ENCODE measurements around the gene TYSND1.

GRCh38 chr10:70160798-70161197, 14.3 kb upstream of the TYSND1 start:
- TF ChIP-seq ZNF777 (CRISPR knock-in tag; IDR thresholded peaks at IDR 0.05) = no peak
- no peak for TF ChIP-seq NCOR1 (IDR thresholded peaks at IDR 0.05; ENCODE audit: borderline replicate concordance, low read length)
- no peak for TF ChIP-seq ZNF24 (IDR thresholded peaks at IDR 0.05)
- TF ChIP-seq FOXP1 (IDR thresholded peaks at IDR 0.05) = no peak
- no peak for TF ChIP-seq FOXP1 (CRISPR knock-in tag; IDR thresholded peaks at IDR 0.05)
- no peak for TF ChIP-seq EZH2 (conservative IDR thresholded peaks at IDR 0.05; ENCODE audit: low read depth, low read length)
- TF ChIP-seq, protein P1, sequence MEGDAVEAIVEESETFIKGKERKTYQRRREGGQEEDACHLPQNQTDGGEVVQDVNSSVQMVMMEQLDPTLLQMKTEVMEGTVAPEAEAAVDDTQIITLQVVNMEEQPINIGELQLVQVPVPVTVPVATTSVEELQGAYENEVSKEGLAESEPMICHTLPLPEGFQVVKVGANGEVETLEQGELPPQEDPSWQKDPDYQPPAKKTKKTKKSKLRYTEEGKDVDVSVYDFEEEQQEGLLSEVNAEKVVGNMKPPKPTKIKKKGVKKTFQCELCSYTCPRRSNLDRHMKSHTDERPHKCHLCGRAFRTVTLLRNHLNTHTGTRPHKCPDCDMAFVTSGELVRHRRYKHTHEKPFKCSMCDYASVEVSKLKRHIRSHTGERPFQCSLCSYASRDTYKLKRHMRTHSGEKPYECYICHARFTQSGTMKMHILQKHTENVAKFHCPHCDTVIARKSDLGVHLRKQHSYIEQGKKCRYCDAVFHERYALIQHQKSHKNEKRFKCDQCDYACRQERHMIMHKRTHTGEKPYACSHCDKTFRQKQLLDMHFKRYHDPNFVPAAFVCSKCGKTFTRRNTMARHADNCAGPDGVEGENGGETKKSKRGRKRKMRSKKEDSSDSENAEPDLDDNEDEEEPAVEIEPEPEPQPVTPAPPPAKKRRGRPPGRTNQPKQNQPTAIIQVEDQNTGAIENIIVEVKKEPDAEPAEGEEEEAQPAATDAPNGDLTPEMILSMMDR (CRISPR knock-in tag; IDR thresholded peaks at IDR 0.05) = no peak
- no peak for TF ChIP-seq ASH2L (IDR thresholded peaks at IDR 0.05; ENCODE audit: insufficient read length, low read depth, low read length)
- TF ChIP-seq TP53 (CRISPR knock-in tag; conservative IDR thresholded peaks at IDR 0.05) = no peak
- no peak for TF ChIP-seq EP300 (IDR thresholded peaks at IDR 0.05; ENCODE audit: low read depth in 2 of 2, low read length in 2 of 2)
- no peak for TF ChIP-seq EP300 (CRISPR knock-in tag; IDR thresholded peaks at IDR 0.05; ENCODE audit: borderline replicate concordance)
- TF ChIP-seq, protein P2, sequence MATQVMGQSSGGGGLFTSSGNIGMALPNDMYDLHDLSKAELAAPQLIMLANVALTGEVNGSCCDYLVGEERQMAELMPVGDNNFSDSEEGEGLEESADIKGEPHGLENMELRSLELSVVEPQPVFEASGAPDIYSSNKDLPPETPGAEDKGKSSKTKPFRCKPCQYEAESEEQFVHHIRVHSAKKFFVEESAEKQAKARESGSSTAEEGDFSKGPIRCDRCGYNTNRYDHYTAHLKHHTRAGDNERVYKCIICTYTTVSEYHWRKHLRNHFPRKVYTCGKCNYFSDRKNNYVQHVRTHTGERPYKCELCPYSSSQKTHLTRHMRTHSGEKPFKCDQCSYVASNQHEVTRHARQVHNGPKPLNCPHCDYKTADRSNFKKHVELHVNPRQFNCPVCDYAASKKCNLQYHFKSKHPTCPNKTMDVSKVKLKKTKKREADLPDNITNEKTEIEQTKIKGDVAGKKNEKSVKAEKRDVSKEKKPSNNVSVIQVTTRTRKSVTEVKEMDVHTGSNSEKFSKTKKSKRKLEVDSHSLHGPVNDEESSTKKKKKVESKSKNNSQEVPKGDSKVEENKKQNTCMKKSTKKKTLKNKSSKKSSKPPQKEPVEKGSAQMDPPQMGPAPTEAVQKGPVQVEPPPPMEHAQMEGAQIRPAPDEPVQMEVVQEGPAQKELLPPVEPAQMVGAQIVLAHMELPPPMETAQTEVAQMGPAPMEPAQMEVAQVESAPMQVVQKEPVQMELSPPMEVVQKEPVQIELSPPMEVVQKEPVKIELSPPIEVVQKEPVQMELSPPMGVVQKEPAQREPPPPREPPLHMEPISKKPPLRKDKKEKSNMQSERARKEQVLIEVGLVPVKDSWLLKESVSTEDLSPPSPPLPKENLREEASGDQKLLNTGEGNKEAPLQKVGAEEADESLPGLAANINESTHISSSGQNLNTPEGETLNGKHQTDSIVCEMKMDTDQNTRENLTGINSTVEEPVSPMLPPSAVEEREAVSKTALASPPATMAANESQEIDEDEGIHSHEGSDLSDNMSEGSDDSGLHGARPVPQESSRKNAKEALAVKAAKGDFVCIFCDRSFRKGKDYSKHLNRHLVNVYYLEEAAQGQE (IDR thresholded peaks at IDR 0.05; ENCODE audit: borderline replicate concordance in 1 of 2, low read depth in 1 of 2, low read length in 2 of 2) = no peak
- no peak for TF ChIP-seq ZSCAN20 (CRISPR knock-in tag; IDR thresholded peaks at IDR 0.05; ENCODE audit: borderline replicate concordance)

Measured in HepG2 (cell line).